WI38 (cell line): ENCODE measurements around the gene RELL2.

Source experiments
- H3K4me3 ChIP-seq: 2 replicates; pipeline ENCODE4 v1.5.1; 2011; ENCODE audit warnings: low read depth, mild to moderate bottlenecking, control low read depth, low read length
- TF ChIP-seq, protein P1 (sequence below): IDR thresholded peaks from 2 replicates; pipeline ENCODE4 v1.5.1; 2012; ENCODE audit warnings: low read depth, mild to moderate bottlenecking, control low read depth, low read length

Gene RELL2

DNA sequence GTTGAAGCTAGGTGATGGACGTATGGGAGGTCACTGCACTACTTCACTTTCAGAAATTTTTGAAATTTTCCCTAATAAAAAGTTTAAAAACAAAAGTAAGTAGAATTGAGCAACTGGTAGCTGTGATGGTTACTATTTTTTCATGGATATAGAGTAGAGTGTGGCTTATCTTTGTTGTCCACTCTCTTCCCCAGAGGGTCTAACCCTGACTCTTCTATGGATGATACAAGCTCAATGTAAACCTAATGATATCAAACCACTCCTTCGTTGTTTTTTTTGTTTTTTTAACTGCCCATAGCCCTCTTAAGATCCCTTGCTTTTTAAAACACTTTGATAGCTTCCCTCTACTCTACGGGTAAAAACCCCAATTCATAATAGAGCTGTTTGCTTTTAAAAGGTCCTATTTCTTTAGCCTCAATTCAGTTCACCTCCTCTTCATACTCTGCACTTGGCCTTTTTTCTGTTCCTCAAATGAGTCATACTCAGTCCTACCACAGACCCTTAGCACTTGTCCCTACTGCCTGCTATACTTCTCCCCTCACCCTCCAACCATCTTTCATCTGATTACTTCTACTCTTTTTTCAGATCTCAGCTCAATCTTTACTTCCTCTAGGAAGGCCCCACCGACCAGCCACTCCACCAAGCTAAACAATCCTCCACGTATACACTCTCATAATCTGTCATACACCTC lies 2.8 kb upstream of the RELL2 start:
- TF ChIP-seq, protein P1, sequence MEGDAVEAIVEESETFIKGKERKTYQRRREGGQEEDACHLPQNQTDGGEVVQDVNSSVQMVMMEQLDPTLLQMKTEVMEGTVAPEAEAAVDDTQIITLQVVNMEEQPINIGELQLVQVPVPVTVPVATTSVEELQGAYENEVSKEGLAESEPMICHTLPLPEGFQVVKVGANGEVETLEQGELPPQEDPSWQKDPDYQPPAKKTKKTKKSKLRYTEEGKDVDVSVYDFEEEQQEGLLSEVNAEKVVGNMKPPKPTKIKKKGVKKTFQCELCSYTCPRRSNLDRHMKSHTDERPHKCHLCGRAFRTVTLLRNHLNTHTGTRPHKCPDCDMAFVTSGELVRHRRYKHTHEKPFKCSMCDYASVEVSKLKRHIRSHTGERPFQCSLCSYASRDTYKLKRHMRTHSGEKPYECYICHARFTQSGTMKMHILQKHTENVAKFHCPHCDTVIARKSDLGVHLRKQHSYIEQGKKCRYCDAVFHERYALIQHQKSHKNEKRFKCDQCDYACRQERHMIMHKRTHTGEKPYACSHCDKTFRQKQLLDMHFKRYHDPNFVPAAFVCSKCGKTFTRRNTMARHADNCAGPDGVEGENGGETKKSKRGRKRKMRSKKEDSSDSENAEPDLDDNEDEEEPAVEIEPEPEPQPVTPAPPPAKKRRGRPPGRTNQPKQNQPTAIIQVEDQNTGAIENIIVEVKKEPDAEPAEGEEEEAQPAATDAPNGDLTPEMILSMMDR = no peak
- no peak overlapping the region for H3K4me3 ChIP-seq

GRCh38 chr5:141634720-141635119 lies 2.1 kb upstream of the RELL2 start:
- TF ChIP-seq, protein P1 = no peak

GRCh38 chr5:141635646-141636045 lies 1.2 kb upstream of the RELL2 start:
- peak overlapping the region; percentile 97 for H3K4me3 ChIP-seq
- TF ChIP-seq, protein P1 = no peak

More at GRCh38 chr5:141634720-141635119, 2.1 kb upstream of the RELL2 start:
- no peak overlapping the region for H3K4me3 ChIP-seq

GRCh38 chr5:141636106-141636412 lies 738 bp upstream of the RELL2 start:
- TF ChIP-seq, protein P1 = no peak

DNA sequence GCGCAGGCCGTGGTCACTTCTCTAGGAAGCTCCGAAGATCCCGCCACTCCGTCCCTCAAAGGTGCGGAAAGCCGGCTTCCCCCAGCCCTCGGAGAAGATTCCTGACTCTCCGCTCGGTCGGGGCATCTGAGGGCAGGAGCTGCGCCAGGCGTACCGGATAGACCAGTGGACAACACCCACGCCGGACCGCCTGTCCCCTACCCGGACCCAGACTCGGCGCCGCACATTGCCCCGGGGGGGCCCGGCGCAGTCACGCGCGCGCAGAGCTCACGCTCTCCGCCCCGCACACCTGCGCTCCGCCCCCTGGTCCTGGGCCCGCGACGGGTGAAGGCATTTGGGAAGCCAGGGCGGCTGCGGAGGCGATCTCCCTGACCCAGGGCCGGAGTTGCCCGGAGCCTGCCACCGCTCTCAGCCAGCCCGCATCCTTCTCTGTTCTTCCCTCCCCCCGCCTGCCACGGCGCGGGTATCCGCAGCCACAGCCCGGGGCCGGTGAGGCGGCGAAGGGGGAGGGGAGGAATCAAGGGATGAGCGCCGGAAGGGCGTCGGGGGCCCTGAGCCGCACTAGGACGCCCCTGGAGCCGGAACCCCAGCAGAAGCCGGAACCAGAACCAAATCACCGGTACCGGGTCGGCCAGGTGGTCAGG lies 448 bp downstream of the RELL2 start:
- peak overlapping the region; percentile 97 for H3K4me3 ChIP-seq
- TF ChIP-seq, protein P1 = no peak

More at GRCh38 chr5:141636106-141636412, 738 bp upstream of the RELL2 start:
- peak overlapping the region; percentile 97 for H3K4me3 ChIP-seq

DNA sequence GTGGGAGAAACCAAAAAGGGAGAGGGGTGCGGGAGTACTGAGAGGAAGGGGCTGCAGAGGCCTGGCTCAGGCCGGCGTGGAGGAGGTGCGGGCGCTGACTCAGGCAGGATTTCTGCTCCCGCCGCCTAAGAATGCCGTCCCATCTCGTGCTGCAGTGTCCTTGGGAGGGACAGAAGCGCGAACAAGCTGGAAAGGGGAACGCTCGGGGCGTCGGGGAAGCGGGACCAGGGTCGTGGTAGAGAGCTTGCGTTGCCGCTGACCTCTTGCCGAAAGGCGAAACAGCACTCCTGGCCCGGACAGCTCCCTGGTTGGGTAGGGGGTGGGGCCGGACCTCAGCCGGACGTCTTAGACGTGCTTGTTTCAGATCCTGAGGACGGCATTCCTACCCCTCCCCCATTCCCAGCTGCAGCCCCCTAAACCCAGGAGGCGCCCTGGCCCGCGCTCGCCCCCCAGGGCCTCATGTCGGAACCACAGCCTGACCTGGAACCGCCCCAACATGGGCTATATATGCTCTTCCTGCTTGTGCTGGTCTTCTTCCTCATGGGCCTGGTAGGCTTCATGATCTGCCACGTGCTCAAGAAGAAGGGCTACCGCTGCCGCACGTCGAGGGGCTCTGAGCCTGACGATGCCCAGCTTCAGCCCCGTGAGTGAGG lies 1.1 kb downstream of the RELL2 start:
- TF ChIP-seq, protein P1 = no peak
- peak overlapping the region; percentile 97 for H3K4me3 ChIP-seq

GRCh38 chr5:141638771-141639170 lies 2.0 kb downstream of the RELL2 start:
- H3K4me3 ChIP-seq = no peak overlapping the region
- TF ChIP-seq, protein P1 = no peak
